NCI-H1436 treated with DMSO at 0.1 percent for 48 hours (cell line): Measurements from ENCODE around the gene MFSD1.

ENCODE experiments used
- DNase-seq: peaks from one replicate; lab custom pipeline; 2025; lab: John Stamatoyannopoulos, UW

The MFSD1 gene

DNA sequence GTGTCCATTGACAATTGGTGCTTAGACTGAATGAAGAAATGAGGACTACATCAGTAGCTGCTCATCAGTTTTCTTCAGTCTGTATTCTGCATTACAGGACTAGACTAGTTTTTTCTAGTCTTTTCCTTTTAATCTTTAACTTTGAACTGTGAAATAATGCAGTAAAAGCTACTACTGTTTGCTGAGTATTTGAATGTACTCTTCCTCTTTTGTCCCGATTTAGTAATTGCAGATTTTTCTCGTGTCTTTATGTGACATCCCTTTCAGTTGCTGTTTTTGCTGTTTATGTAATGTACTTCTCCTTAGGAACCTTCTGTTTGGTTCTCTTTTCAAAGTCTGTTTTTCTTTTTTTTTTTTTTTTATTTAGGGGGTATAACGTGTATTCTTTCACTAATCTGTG lies 17.4 kb downstream of the MFSD1 start:
- DNase-seq = no peak

DNA sequence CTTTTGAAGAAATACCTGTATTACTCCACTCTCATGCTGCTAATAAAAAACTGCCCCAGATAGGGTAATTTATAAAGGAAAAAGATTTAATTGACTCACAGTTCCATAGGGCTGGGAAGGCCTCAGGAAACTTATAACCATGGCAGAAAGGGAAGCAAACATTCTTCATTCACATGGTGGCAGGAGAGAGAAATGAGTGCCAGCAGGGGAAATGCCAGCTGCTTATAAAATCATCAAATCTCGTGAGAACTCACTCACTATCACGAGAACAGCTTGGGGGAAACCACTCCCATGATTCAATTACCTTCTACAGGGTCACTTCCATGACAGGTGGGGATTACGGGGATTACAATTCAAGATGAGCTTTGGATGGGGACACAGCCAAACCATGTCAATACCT lies 18.7 kb downstream of the MFSD1 start:
- DNase-seq = no peak

DNA sequence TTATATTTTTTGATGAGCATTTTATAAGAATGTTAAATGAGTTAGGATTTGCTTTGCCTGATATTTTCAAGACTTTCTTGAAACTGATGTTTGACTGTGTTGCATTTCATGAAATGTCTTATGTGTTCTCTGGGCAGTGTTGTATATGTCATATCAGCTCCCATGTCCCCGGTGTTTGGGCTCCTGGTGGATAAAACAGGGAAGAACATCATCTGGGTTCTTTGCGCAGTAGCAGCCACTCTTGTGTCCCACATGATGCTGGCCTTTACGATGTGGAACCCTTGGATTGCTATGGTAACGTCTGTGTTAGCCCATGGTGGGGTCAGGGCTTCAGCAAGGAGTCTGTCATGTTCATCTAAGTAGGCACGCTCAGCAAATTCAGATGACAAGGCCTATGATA lies 20.0 kb downstream of the MFSD1 start:
- no peak for DNase-seq

DNA sequence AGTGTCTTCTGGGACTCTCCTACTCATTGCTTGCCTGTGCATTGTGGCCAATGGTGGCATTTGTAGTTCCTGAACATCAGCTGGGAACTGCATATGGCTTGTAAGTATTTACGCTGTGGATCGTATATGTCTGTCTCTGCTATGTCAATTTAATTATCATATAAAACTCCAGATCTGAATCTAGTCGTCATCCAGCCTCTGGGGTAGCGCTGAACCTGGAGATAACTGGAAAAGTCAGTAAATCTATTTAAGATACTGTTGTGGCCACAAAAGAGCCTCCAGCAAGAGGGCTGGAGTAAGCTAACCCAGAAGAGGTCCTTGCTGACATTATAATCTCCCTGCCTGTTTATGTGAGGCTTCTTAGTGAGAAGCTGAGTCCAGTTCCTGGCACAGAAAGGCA lies 21.6 kb downstream of the MFSD1 start:
- DNase-seq = no peak

DNA sequence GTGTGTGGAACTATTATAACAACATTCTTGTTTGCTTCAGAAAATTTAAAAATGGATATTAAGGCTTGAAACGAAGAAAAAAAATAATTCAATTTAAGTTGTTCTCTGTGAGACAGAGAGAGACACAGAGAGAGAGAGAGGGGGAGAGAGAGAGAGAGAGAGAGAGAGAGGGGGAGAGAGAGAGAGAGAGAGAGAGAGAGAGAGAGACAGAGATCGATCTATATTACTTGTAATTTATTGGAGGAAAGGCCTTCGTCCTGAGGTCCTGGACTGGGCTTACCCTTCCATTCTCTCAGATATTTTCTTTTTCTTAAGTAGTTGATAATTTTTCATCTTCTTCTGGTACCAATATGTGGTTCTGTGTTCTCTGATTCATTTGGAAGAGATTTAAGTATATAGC lies 25.9 kb downstream of the MFSD1 start:
- no peak for DNase-seq

DNA sequence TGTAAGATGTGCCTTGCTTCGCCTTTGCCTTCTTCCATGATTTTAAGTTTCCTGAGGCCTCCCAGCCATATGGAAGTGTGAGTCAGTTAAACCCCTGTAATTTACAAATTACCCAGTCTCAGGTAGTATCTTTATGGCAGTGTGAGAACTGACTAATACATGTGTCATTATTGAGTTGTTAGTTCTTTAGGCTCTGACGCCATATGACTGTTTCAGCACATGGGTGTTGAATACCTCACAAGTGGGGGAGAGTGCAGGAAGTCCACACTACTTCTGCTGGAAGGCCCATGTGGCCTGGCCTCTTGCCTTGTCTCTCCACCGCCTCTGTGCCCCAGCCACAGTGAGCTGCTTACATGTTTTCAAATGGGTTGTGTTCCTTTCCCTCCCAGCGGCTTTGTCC lies 28.5 kb downstream of the MFSD1 start:
- no peak for DNase-seq

DNA sequence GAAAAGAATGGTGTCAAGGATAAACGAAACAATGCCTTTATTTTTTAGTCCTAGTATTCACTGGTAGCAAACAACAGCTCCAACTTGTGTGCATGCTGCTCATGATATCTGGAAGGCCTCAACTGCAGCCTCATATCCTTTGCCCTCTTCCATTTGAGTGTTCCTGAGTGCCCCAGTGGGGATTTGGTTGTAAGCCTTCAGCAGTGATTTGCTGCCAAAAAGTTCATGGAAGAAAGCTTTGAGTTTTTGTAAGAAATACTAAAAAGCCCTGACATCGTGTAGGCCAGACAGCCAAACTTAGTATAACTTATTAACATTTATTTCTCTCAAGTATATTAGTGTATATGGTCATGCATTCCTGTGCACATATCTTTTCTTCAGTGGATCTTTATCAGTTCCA lies 30.0 kb downstream of the MFSD1 start:
- no peak for DNase-seq

DNA sequence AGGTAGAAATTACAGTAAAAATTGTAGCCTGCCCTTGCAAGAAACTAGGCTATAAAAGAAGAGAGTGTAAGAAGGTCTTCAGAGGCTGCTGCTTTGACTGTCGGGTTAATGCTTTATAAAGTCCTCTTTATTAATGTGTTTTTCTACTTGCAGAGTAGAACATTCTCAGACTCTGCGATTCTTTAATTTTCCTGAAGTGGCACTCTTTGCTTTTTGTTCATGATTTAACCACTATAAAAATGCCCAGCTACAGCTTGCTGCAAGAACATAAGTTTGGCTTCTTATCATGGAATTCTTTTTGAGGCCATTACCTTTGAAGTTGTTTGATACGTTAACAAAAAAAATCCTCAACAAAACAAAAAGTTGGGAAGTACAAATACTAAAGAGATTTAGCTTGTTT lies 33.8 kb downstream of the MFSD1 start:
- no peak for DNase-seq

DNA sequence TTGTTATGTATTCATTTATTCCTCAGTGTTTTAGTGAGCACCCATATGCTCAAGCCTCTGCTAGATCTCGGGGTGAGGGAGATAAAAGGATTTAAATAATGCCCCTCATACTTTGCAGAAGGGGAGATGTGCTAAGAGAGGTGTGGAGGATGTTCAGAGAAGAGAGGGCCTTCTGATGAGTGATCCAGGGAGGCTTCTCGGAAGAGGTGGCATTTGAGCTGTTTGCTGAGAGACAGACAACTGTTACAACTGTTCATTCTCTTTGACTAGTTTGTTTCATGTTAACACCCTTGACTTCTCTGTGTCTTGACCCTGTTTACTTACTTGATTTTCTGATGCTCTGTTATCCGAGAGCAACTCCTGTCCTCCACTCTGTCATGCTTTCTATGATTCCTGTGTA lies 34.5 kb downstream of the MFSD1 start:
- DNase-seq = no peak

DNA sequence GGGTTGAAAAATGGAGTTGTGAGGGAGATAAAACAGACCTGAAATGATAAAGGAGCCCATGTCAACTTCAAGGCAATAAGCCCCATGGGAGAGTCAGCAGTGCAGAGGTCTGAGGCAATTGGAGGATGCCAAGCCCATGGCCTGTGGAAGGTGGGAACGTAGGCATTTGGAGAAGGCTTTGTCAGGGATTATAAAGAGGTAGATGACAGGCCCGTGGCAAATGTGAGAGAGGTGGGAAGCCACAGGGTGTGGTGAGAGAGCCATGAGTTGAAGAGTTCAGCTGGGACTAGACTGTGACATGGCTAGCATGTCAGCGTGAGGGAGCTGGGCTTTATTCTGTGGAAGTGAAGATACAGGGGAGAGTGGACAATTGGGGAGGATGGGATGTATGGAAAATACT lies 35.4 kb downstream of the MFSD1 start:
- no peak for DNase-seq

DNA sequence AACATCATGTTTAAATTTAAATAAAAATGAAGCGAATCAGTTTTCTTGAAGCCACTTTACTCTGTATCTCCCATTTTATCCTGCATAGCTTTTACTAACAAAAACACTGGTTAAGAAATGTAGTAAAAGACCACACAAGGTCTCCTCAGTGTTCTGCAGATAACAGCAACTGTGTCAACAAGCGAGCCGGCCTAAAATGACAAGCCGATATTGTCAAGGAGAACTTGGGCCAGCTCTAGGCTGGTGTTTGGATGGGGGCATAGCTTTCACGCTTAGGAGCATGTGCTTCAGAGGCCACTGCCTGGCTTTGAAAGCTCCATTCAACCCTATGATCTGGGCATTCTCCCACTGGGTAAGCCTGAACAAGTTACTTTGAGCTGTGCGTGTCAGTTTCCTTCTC lies 38.1 kb downstream of the MFSD1 start:
- no peak for DNase-seq

DNA sequence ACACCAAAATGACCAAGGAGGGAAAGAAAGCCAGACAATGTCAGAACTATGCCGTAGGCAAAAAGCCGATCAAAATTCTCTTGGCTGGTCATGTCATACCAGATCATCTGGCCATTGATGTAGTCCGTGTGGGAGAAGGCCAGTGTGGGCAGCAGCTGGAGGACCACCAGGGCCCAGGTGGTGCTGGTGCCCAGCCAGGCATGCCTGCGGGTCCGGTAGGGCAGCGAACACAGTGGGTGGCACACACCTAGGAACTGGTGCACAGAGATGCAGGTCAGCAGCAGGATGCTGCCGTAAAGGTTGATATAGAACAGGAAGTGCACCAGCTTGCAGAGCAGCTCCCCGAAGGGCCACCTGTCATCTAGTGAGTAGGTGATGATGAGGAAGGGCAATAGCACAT lies 39.5 kb downstream of the MFSD1 start:
- no peak for DNase-seq

DNA sequence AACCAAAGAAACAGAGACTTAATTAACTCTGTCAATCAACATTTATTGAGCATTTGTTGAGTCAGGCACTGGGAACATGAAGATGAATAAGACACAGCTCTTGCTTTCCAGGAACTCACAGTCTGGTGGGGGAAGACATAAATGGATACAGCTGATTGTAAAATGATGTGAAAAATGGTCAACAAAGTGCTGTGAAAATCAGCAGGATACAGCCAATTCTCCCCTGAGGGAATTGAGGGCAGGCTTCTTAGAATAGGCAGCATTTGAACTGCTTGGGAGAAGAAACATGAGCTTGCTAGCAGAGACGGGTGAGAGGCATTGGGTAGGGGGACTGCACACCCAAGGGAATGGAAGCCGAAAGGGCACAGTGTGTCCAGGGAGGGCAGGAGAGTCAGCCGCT lies 41.1 kb downstream of the MFSD1 start:
- DNase-seq = no peak

DNA sequence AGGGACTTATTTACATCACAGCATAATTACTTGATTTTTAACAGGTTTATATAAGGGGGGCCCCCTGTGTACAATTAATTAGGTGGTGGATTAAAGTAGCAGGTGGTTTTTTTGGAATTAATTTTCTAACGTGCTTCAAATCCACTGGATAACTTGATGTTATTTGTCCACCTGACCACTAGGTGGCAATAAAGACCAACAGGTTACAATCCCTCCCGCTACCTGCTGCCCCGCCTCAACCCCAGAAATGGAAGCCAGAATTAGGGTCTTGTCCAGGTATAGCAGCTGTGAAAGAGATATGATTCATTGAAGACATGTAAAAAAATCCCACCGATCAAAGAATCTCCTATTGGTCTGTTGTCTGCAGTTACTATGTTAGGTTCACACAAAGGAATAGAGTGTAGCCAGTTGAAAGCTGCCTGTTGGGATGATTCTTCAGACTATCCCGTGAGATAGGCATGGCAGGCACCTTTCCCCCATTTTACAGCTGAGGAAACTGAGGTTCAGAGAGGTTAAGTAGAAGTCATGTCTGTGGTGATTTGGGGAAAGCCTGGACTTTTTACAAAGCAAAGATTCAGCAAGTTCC lies 44.0 kb downstream of the MFSD1 start:
- peak; percentile 13 for DNase-seq

DNA sequence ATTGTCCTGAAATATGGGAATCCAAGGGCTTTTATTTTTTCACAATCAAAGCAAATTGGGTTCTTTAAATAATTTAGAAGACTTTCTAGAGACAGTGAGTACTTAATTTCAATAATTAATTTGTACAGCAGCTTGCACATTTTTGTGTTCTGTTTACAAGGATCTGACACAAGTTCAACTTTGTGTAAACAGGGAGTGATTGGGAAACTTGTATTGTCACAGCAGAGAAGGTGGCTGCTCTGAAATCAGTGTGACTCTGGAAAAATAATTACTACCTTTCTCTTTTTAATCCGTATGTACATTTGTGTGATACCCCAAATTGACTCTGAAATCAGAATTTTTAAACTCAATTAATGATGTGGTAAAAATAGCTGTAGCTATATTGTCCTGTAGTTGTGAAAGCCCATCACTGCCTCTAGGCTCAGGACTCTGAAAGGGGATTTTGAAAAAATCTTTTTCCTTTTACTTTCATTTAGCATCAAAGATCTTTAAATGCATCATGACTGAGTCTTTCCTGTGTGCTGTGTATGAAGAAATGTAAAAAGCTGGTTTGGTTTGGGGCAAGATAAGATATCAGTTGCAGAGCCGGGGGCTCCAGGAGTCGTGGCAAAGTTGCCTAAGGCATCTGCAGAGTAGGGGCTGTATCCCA lies 45.1 kb downstream of the MFSD1 start:
- no peak for DNase-seq

DNA sequence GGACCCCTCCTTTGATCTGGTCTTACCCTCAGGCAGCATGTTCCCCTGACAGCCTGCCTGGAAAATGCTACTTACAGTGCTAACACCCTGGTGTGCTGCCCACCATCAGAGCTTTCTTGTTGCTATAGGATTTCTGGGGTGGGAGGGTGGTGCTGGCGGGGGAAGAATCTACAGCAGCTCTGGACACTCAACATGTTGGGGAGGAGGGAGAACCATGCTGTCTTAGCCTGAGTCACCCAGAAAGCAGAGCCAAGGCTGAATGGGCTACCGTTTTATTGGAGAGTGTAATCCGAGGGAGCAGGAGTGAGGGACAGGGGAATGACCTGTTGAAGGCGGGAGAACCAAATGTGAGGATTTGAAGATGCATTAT lies 45.6 kb downstream of the MFSD1 start:
- DNase-seq = no peak

DNA sequence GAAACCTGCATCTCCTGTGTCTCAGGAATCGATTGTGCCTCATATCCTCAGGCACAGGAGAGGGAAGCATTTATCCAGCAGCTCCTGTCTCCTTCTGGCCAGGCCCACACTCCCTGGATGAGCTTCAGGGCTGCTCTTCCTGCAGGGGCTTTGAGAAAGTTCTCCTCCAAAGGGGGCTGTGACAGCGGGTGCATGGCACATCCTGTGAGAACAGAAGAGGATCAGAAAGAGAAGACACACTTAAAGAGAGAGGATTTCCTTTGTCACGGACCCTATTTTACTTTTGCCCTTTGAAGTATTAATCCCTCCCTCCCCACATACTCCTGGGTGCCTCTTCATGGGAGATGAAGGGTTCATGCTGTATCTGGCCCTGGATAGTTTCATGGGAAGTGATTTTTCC lies 46.0 kb downstream of the MFSD1 start:
- no peak for DNase-seq

DNA sequence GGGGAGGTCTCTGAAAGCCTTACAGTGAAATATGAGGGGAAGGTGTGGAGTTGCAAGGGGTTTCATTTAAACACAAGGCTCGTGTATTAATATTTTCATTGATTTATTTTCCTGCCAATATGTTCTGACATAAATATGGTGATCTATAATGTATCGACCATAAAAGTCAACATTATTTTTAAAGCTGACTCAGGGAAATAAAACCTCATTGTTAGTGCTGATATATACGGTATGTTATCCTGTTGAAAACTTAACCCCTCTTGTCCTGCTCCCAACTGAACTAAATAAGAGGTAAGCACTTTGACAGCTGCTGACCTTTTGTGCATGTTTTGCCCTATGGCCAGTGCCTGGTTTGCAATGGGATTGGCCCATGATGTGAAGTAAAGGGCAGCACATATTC lies 47.9 kb downstream of the MFSD1 start:
- no peak for DNase-seq

DNA sequence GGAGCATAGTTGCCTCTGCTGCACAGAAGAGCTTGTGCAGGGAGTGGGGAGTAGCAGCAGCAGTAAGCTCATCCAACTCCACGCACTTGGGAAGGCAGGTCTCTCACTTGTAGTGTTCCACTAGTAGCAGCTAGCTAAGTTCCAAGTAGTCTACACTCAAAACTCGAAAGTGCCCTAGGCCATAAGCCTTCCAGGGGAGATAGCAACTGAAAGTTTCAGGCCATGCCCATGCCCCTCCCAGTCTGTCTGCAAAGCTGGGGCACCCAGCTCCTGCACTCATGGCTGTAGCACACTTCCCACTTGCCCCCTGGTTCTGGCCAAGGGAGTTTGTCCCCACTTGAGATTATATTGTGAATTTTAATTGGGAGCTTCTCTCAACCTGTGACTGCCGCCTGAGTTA lies 57.5 kb downstream of the MFSD1 start:
- DNase-seq = no peak

DNA sequence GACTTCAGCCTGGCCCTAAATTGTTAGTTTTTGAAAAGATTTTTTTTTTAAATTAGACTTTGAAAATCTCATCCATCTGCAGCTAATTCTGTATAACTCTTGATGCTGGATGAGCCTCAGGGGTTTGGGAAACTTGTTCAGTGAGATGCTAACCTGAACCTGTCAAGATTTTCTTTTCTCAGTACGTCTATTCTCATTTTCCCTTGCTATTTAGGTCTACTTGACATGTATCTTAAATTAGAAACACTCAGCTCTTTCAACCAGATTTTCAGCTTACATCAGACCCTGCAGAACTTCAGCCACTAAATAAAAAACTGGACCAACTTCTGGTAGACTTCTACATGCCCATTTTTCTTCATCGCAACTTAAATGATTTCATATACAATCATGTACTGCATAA lies 61.4 kb downstream of the MFSD1 start:
- no peak for DNase-seq

DNA sequence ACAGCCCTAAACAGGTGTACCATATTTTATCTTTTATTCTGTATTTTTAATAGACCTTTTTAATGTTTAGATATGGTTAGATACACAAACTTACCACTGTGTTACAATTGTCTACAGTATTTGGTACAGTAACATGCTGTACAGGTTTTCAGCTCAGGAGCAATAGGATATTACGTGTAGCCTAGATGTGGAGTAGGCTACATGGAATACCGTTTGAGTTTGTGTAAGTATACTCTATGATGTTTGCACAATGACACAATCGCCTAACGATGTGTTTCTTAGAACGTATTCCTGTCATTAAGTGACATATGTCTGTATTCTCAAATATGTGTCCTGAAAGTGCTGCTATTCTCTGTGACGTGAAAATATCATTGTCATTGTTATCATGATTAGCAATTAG lies 62.6 kb downstream of the MFSD1 start:
- DNase-seq = no peak

DNA sequence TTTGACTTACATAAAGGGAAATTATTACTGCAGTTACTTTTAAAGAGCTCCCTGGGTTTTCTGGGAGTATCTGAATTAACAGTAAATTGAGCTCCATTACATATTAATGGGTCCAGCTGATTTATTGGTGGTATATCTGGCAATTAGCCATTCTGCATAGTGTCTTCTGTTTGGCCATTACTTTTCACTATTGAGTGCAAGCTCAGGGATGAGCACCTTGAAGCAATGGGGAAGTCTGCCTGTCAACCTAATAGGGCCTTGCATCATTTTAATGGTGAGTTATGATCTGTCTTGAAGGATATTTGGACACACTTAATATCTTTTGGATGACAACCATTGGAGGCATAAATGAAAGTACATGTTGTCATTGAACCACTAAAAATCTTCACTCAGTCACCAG lies 73.8 kb downstream of the MFSD1 start:
- no peak for DNase-seq
